Inflammatory macrophage treated with lipopolysaccharide for 1 hour (primary cell): ENCODE data around the gene MAPK11.

Experiments used
- DNase-seq, 2 donors: peaks; one replicate each; pipeline ENCODE4 v3.0.0-alpha.2; 2020 to 2022

The MAPK11 gene

DNA sequence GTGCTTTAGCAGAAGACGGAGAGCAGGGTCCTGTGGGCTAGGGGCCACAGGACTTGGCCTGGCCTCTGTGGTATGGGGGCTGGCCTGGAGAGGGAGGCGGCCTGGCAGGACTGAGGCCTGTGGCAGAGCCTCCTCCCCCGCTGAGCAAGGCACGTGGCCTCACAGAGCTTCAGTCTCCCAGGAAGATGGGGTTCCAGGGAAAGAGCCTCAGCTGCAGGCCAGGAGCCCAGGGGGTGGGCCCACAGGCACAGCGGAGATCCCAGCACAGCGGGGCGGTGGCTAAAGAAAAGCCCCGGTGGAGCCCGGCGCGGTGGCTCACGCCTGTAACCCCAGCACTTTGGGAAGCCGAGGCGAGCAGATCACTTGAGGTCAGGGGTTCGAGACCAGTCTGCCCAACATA, 10.9 kb downstream of the MAPK11 start:
- DNase-seq: no peak

DNA sequence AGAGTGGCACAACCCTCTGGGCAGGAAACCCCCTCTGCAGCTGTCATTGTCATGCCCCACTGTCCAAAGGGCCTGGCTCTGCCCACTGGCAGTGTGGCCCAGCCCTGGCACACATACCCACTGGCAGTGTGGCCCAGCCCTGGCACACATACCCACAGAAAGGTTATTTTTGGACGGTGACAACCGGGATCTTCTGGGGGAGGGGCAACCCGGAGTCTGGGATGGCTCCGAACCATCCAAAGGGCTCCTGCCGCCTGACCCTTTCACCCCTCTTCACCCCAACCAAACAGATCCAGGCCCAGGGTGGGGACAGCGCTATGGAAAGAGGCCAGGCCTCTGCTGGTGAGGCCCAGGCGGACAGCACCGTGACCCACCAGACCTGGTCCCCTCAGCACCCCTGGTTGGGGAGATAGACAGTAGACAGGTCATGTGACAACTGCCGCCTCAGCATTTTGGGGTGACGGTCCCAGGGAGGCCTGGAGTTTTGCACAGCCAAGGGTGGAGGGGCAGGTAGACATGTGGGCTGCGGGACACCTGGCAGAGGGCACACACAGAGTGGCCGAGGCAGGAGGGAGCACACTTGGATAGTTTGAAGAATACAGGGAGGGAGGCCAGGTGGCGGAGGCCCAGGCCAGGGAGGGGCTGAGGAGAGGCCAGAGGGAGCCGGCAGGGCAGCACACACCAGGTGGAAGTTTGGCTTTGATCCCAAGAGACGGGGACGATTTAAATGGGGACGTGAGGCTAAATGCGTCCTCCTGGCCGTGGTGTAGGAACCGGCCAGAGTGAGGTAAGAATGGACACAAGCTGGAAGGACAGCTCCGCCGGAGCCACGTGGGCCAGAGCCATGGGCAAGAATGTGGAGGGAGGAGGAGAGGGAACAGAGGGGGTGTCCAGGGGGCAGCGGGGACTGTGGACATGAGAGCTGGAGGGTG, 11.6 kb downstream of the MAPK11 start:
- no peak for DNase-seq

DNA sequence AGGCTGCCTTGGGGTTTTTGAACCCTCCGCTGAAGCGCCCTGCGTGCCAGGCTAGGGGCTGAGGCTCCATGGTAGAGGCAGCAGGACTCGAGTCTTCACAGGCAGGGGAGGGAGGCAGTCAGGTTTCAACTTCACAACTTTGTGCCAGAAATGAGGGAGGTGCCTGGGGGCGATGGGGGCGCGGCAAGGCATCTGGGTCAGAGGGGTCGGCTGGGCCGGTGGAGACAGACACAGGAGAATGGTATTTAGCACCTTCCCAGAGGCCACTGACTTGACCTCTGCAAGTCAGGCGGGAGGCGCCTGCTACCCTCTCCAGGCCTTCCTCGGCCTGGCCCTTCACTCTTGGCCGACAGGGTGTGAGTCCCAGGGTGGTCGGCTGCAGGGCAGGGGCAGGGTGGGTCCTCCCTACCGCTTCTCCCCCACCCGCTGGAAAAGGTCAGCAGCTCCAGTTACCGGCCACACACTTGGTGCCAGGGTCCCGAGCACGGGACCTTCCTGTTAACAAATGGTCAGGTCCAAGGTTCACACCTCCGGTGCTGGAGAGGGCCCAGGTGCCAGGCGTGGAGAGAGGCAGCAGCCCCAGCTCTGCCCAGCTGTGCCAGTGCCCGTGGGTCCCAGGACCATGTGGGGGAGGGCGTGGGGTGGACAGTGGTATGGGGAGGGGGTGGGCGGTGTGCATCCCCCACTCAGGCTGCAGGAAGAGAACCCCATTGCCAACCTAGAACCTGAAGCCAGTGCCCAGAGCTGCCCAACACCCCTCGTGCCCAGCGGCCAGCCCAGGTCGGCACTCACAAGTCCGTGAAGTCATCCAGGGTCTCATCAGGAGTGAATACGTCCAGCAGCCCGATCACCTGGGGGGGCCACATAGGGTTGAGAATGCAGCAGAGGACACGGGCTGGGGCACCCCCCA, 12.5 kb downstream of the MAPK11 start:
- no peak for DNase-seq

DNA sequence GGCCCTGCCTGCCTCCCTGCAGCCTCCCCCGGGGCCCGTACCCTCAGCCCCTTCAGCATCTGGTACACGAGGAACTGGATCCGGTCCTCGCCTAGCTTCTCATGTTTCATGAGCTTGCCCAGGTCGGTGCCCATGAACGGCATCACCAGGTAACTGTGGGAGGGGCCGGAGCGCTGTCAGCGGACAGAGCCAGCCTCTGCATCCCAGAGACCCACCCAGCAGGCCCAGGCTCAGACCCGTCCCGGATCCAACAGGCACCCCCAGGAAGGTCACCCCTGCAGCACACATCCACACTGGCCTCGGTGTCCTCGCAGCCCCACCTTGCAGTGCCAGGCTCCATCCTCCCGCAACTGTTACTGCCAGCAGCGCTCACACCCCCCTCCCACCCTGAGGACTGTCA, 13.1 kb downstream of the MAPK11 start:
- no peak for DNase-seq

DNA sequence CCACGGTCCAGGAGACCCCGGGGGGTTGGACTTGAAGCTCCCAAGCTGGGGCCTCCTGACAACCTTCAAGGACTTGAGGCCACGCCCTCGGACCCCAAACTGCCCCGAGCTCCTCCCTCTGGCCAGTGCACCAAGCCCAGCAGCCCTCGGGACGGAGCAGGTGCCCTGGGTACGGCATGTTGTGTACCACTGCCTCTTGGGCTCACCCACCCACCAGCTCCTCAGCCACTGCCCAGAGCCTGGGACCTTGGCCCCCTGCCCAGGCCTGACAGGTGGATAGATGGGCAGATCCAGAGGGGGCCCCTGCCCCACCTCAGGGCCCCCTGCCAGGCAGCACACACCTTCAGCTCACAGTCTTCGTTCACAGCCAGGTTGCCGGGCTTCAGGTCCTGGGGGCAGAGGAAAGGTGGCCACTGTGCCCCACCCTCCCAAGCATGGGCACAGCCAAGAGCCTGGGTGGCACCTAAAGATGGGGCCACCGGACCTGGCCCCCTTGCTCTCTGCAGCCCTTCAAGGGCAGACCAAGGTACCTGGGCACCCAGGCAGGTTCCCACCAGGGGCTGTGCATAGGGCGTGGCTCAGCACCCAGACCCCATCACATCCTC, 13.8 kb downstream of the MAPK11 start:
- no peak for DNase-seq

DNA sequence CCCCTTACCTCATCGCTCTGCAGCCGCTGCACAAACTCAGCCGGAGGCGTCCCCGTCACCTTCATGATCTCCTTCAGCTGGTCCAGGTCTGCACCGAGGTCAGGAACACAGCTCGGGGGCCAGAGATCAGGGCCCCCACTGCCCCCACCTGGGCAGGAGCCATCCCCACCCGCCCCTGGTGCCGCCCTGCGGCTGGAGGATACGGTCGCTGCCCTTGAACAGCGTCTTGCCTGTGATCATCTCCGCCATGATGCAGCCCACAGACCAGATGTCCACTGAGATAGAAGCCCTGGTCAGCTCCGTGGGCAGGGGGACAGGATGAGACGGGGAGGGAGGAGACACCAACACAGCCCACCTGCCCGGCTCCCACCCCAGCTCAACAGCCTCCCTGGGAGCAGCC, 14.6 kb downstream of the MAPK11 start:
- no peak for DNase-seq

DNA sequence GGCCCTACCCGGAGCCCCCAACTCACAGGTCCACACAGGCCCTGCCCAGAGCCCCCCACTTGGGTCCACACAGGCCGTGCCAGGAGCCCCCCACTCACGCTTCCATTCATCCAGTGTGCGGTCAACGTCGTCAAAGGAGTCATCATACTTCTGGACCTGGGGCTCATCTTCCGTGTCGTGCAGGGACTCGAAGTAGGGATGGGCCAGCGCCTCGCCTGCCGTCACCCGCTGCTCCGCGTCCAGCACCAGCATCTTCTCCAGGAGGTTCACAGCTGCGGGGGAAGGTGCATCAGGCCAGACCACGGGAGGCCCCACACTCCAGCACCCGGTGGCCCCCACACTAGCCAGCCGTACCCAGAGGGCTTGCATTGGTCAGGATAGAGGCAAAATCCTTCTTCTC, 15.1 kb downstream of the MAPK11 start:
- no peak for DNase-seq

DNA sequence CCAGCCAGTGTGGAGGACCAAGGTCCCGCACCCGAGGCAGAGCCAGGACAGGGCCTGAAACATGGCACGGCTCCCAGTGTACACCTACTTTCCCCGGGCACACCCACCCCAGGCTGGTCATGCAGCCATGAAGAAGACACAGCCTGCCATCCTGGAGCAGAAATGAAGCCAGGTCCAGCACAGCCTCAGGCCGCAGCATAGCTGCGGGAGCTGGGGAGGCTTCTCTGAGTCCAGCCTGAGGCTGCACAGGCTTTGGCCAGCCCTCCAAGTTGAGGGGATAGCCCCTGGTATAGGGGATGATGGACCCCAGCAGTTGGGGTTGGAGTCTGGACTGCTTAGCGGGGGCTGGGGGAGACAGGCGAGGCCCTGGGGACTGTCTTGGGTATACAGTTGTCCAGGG, 16.2 kb downstream of the MAPK11 start:
- DNase-seq: no peak

DNA sequence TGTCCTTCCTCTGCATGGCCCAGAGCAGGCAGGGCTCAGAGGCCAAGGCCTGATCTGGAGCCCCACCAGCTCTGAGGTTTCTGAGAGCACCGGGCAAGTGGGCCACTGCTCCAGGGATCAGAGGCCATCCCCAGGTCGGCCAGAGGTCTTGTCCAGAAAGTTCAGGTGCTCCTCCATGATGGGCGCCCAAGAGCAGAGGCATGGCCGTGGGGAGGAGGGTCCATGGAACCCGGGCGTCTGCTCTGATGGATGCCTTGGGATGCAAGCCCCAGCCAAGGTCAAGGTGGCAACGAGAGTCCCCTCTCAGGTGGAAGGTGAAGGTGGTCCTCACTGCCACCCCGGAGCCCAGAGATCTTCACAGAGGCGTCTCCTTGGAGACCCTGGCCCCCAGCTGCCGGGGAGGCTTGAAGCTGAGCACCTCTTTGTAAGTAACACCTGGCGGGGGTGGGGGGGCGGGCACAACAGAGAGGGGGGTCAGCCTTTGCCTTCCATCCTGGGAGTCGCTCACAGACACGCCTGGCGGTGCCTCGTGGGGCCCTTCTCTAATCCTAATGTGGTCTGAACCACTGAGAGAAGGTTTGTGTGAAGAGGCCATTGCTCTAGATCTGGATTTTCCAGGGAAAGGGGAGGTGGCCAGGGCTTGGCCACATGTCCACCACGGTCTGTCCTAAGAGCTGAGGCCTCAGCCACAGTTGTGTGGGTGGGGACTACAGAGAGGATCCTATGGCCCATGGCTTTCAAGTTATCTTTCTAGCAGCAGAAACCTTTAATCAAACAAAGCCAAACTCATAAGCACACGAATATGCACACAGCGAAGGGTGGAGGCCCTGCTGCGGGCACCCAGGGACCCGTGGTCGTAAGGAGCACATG, 16.9 kb downstream of the MAPK11 start:
- DNase-seq: peak; percentile 56 to 71

DNA sequence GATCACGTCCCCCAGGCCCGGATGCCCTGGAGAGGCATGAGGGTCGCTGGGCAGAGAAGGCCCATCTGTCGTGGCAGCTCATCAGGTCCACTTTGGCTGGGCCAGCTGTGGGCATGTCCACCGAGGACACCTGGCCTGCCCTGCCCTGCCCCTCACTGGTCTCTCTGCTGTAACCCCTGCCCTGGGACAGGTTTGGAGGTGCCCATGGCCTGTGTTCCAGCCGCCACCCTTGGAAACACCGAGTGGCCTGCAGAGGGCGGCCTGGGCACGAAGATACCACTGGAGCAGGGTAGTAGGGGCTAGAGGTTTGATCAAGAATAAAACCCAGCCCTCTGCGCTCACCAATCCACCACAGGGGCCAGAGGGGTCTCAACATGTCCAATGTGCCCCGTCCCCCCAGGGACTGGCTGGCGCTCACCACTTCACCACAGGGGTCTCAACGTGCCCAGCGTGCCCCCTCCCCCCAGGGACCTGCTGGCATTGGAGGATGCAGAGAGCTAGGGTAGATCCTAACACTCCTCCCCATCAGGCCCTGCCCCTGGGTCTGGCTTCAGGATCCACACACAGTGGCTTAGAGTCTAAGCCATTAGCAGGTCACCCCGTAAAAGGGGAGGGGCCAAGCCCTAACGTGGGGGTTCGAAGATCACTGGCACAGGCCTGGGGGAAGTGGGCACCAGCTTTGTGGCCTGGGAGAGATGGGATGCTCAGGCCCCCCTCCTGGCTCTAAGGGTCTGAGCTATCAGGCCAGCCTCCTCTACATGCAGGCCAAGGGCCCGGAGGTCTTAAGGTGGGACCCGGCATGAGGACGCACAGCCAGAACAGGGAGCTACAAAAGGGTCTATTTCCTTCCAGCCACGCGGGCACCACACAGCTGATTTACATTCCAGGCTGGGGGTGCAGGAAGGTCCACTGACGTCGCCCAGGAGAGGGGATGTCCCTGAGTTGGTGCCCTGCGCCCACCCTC, 17.8 kb downstream of the MAPK11 start:
- DNase-seq: peak; percentile 51 to 64

DNA sequence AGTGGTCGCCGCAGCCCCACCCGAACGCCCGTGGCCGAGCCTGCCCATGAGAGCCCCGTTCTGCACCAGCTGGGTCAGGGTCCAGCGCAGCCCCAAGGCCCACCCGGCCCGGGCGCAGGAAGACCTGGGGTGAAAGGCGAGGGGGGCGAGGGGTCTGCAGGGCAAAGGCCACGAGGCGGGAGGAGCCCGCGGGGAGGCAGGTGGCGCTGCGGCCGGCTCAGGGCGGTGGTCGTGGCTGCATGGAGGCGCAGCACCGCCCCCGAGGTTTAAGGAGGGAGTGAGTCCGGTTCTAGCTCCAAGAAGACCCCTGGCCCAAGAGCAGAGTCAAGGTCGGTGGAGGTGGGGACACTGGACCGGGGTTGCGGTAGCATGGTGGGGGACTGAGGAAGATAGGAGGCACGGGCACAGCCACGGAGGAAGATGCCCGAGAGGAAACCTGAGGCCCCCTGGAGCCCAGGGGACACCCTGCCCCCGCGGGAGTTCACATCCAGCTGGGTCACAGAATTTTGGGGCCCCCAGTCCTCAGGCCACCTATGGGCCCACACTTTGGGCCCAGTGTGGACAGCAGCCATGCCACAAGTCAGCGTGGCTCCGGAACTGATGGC, 18.6 kb downstream of the MAPK11 start:
- DNase-seq: no peak

DNA sequence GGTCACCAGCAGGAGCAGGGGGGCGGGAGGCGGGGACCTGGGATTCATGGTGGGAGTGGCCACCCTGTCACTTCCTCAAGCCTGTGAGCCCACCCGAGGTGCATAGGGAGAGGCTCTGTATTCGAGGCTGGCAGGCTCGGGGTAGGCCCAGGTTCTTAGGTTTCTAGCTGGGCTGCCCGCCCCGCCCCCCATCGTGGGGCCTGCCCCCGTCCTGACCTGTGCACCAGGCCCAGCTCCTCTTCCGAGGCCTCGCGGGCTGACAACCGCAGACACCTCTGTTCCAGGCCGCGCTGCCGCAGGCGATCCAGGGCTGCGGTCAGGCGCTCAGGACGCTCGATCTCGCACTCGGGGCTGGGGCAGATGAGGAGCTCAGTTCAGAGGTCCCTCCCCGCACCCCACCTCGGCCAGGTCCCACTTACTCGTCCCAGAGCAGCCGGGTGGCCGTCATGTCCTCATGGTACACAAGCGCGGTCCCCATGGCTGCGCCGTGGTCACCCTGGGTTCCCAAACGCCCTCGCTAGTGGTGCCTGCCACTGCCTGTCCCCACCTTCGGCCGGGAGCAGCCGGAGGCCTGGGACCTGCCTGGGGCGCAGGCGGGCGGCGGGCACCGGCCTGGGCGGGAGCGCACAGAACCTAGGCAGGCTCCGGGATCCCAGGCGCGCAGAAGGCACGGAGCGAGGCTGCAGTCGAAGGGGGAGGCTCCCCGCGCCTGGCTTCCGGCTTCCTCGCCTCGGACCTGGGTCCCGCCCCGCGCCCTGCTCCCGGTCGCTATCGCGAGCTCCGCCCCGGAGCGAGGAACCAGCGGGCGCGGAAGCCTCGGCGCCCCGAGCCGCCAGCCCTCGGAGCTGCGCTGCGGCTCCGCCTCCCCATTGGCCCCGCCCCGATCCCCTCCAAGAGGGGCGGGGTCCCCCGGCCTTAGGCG, 19.4 kb downstream of the MAPK11 start, which contains the start of gene HDAC10:
Gene HDAC10, minus strand, starts transcription at position 711 of the 922 bp plus-strand sequence. Its CDS starts 233 bp downstream, at position 478.
- DNase-seq: peak; percentile 78 to 90

DNA sequence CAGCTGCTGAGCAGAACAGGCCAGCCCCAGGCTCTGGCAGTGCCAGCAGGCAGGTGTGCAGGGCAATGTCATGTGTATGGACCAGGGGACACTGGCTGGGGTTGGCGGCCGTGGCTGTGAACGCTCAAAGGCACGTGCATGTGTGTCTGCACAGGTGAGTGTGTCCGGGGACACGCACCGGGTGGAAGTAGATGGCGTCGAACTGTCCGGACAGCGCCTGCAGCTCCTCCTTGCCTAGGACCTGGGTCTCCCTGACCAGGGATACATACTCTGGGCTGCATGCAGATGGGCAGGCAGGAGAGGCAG, 20.0 kb downstream of the MAPK11 start:
- no peak for DNase-seq

DNA sequence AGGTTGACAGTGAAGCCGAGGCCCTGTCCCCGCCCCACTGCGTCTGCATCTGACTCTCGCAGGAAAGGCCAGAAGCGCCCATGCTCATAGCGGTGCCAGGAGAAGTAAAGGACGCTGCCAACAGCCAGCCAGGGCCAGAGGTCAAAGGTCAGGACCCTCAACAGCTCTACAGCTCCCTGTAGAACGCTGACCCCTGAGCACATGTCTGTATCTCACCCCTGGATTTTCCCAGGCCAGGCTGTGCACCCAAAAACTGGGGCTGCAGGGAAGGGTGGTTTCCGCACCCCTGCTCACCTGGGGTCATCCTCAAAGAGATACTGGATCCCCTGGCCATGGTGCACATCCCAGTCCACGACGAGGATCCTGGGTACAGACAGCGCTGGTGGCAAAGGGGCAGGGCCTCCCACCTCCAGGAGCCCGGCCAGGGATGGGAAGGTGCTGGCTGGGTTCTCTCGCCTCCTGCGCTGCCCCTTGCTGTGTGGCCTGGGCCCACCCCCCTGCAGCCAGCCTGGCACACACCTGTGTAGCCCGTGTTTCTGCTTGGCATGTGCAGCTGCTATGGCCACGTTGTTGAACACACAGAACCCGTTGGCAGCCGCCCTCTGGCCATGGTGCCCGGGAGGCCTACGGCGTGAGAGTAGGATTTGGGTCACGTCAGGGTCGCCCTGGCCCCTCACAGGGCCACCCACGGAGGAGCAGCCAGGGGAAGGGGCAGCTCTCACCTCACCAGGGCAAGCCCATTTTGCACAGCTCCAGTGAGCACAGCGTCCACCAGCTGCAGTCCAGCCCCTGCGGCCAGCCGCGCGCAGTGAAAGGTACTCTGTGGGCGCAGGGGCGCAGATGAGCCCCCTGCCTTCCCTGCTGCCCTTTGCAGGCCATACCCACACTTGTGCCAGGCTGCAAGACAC, 20.6 kb downstream of the MAPK11 start:
- no peak for DNase-seq

DNA sequence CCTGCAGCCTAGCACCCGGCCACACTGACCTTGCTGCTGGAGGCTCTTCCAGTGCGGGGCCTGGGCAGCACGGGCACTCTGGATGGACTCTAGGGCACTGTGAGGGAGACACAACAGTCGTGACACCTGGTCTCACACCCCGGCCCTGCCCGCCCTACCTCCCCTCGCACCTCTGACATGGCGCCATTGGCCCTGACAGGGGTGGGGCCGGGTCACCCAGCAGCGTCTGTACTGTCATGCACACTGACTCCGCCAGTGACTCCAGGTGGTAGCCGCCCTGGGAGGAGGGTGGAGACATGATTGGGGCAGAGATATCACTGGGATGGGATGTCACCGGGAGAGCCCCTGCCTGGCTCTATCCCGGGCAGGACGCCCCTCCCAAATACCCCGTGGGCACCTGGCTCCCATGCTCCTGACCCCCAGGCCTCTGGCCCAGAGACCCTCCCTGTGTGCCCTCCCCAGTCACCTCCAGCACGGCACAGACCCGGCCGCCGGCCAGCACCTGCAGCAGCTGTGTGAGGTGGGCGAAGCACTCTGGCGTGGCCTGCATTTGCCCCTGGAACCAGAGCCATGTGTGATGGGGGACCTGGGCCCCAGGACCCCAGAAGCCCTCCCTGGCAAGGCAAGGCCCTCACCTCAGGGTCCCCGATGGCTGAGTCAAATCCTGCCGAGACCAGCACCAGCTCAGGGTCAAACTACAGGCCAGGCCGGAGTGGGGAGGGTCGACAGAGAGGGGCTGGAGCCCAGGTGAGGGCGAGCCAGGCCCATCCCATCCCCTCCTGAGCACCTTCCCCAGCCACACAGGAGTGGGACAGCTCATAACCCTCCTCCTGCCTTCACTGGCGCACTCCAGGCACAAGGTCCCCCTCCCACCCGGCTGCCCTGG, 21.7 kb downstream of the MAPK11 start:
- DNase-seq: no peak

DNA sequence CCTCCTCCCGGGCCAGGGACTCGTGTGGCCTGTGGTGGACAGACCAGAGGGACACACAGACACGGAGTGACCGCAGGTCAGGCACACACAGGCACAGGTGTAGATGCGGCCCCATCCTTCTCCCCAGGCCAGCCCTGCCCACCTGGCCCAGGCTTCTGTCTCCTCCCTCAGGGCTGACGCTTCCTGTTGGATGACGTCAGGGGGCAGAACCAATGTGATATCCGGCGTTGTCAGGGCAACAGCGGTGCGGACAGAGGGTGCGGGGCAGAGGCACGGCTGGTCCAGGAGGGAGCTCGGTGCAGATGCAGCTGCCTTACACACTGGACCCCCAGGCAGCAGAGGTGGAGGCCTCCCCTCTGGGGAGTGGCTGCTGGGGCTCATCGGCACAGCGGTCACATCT, 22.4 kb downstream of the MAPK11 start:
- DNase-seq: no peak
